ENCODE results near the gene MARVELD2.
"Not testable (repeated sequence)": the region's sequence is repeated elsewhere in the genome, so short reads cannot be mapped to it uniquely, and the experiment has no call there.

The MARVELD2 gene, protein sequence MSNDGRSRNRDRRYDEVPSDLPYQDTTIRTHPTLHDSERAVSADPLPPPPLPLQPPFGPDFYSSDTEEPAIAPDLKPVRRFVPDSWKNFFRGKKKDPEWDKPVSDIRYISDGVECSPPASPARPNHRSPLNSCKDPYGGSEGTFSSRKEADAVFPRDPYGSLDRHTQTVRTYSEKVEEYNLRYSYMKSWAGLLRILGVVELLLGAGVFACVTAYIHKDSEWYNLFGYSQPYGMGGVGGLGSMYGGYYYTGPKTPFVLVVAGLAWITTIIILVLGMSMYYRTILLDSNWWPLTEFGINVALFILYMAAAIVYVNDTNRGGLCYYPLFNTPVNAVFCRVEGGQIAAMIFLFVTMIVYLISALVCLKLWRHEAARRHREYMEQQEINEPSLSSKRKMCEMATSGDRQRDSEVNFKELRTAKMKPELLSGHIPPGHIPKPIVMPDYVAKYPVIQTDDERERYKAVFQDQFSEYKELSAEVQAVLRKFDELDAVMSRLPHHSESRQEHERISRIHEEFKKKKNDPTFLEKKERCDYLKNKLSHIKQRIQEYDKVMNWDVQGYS

DNA sequence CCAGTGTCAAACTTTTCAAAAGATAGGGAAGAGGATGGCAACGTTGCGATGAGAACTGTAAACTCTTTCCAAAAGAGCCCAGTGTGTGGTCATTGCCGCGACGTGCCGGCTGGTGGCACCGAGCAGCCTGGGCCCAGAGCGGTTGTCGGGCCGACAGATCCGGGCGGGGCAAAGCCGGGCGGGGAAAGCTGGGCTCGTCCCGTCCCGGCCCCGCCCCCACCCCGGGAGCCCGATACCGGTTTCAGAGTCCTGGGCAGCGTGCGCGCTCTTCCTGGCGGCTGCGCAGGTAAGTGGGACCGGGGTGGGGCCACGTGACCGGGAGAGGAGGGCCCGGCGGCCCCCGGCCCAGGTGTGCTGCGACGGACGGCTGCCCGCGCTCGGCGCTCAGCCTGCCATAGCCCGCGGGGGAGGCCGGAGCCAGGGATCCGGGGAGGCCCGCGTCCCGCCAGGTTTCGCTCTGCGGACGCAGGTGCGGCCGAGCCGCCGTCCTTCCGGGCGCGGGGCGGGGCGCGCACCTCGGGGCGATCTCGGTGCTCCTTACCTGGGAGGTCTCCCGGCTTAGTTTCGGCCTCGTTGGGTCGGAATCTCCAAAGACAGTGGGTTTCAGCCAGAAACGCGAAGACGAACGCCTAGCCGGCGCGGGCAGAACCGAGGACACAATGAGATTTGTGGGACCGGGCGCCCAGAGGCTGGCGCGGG is at the start of gene MARVELD2:
TSS of gene MARVELD2 (plus strand) at position 232 of the 699 bp plus-strand sequence. CDS start 4,270 bp downstream, outside the sequence.
- peak; percentile 20 for DNase-seq (ENCODE audit: low read depth)

DNA sequence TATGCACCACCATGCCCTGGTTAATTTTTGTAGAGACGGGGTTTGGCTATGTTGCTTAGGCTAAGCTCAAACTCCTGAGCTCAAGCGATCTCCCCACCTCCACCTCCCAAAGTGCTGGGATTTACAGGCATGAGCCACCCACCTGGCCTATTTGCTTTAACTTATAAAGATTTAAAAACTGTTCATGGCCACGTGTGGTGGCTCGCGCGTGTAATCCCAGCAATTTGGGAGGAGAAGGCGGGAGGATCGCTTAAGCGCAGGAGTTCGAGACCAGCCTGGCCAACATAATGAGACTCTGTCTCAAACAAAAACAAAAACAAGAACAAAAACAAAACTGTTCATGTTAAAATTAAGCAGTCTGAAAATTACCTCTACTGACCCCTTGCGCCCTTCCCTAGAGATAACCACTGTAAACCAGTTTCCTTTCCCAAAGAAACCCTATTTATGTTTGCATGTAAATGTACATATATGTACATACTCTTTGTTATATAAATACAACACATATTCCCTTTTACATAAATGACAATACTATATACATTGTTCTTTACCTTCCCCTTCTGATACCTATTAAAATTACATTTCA is 47.1 kb upstream of the MARVELD2 start:
- no peak for DNase-seq (ENCODE audit: low read depth)

DNA sequence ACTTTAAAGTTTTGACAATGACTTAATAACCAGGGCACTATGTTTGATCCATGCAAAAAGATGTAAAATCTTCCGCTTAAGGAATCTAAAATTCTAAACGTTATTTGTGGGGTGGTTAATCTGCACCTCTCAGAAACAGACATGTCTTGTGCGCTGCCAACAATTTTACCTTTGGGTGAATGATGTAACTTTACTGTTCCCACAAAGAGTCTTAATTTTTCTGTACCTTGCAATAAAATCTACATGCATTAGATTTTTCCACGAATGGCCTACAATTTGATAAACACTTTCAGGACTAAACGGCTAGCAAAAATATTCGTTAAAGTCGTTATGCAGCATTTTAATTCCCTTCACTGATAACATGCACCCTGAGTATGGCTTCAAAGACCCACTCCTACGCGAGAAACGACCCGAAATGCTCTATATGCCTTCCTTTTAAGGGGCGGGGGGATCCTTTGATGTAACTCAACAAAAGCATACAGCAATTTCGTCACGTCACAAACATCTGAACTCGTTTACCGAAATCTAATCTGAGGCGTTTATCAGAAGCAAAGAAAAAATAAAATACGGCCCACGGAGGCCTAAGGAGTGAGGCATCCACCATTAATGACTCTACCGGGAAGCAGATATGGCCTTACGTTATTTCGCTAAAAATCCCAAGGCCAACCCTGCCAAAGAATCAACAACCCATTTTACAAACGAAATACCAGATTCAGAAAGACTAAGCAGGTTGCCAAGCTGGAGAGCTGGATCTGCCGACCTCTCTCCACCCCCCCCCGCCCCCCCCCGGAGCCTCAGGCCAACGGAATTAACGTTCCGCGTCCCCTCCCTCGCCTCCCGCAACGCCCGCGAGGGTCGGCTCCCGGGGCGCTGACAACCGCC is 46.2 kb upstream of the MARVELD2 start:
- no peak for DNase-seq (ENCODE audit: low read depth)

DNA sequence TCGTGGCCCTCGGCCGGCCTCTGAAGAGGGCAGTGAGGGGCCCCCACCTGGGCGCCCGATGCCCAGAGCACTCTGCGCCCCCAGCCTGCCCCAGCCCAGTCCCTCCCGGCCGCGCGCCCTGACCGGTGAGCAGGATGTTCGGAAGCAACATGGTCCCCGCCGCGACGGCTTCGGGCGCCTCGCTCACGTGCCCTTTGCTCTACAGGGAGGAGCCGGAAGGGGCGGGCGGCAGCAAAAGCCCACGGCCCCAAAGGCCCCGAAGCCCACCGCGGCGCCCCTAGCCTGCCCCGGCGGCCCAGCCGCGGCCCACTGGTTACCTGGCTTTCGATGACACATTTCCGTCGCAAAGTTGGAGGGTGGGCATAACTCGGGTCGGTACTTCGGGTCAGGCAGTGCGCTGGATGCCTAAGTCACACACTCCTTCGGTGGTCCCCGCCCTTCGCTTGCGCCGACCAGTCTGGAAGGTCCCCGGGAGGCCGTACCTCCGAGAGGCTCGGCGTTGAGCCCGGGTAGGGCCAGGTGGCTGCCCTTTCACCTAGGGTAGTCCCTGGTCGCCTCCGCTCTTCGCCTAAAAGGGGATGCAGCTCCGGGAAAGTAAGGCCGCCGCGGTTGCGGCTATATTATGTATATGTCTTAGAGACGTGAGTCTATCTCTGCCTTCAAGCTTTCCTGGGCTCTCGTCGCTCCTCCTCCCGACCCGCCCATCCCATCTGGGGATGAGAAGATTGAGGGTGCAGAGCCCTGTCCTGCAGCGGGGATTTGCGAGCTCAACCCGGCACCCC is 45.4 kb upstream of the MARVELD2 start, which contains the start of the genes AK6, RAD17 and TAF9:
TSS of gene AK6 (minus strand) at position 181 of the 782 bp plus-strand sequence. CDS start at position 151, 30 bp downstream.
TSS of gene RAD17 (plus strand) at position 479 of the 782 bp plus-strand sequence. CDS start 2,391 bp downstream, outside the sequence.
TSS of gene TAF9 (minus strand) at position 181 of the 782 bp plus-strand sequence. CDS start 3,783 bp downstream, outside the sequence.
- peak; percentile 82 for DNase-seq (ENCODE audit: low read depth)

DNA sequence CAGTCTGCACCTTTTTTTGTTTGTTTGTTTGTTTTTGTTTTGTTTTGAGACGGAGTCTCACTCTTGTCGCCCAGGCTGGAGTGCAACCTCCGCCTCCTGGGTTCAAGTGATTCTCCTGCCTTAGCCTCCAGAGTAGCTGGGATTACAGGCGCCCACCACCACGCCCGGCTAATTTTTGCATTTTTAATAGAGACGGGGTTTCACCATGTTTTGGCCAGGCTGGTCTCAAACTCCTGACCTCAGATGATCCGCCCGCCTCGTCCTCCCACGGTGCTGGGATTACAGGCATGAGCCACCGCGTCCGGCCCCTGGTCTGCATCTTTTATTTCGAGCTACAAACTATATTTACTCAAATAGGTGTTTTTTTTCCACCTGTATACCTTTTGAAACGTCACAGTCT is 44.6 kb upstream of the MARVELD2 start:
- not testable (repeated sequence) for DNase-seq (ENCODE audit: low read depth)

DNA sequence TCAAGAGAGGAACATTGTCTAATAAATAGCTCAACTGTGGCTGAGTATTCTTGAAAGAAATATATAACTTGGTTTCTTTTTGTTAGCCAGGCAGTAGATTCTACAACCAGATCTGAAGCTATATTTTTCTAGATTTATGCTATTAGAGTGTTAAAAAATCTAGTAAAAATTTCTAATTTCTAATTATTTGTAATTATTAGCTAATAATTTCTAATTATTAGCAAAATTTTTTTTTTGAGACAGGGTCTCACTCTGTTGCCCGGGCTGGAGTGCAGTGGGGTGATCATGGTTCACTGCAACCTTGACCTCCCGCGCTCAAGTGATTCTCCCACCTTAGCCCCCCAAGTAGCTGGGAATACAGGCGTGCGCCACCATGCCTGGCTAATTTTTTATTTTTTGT is 42.5 kb upstream of the MARVELD2 start:
- DNase-seq (ENCODE audit: low read depth), result no peak

DNA sequence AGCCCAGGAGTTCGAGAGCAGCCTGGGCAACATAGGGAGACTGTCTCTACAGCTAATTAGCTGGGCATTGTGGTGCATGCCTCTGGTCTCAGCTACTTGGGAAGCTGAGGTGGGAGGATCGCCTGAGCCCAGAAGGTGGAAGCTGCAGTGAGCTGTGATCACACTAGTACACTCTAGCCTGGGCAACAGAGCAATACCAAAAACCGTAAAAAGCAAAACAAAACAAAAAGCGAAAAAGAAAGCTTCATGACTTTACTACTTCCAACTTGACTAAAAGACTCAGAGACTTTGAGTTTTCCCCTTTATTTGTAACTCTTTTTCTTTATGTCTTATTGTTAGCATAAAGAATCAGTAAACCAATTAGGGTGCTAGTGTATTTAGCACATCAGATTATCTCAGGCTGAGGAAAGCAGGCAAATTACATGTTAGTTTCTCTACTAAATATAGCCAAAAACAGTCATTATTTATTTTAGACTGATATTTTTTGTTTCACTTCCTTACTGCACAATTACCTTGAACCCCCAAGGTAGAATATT is 39.9 kb upstream of the MARVELD2 start:
- DNase-seq (ENCODE audit: low read depth), result no peak

DNA sequence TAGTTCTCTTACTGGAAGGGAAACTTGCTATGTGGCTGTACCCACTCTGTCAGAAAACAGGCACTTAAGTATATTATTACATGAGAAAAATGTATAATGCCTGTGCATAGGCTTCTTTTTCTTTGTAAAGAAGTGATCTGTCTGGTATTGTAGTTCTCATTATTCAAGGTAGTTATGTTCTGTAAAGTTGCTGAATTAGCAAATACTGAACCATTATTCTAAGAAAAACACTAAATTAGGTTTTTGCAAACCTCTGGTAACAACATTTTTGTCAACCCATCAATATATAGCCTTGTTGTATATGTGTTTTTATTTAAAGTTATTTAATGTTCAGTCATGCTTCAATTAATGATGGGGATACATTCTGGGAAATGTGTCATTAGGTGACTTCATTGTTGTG is 36.5 kb upstream of the MARVELD2 start:
- no peak for DNase-seq (ENCODE audit: low read depth)

DNA sequence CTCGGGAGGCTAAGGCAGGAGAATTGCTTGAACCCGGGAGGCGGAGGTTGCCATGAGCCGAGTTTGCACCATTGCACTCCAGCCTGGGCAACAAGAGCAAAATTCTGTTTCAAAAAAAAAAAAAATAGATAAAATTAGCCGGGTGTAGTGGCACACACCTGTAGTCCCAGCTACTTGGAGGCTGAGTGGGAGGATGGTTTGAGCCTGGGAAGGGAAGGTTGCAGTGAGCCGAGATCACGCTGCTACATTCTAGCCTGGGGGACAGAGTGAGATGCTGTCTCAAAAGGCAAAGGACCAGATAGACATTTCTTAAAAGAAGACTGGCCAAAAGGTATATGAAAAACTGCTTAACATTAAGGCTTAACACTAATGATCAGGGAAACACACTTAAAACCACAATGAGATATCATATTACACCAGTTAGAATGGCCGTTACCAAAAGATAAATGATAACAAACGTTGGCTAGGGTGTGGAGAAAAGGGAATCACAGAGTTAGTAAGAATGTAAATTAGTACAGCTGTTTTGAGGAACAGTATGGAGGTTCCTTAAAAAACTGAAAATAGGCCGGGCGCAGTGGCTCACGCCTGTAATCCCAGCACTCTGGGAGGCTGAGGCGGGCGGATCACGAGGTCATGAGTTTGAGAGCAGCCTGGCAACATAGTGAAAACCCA is 10.1 kb upstream of the MARVELD2 start:
- DNase-seq (ENCODE audit: low read depth), result no peak

DNA sequence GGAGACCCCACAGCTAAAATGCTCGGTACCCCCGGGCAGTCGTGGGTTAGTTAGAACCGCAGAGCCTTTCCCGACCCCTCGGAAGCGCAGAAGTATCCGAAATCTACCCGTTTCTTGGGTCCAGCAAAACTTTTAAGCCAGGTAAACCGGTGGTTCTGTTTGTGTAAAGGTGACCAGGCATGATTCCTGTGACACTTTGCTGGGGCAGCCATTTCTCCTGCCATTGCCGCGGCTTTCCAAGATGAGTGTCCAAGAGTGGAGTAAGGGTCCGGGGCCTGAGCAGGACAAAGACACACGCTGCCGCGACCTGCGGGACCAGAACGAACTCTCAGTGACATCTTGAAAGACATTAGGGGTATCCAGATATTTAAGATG is 655 bp downstream of the MARVELD2 start:
- DNase-seq (ENCODE audit: low read depth), result no peak

DNA sequence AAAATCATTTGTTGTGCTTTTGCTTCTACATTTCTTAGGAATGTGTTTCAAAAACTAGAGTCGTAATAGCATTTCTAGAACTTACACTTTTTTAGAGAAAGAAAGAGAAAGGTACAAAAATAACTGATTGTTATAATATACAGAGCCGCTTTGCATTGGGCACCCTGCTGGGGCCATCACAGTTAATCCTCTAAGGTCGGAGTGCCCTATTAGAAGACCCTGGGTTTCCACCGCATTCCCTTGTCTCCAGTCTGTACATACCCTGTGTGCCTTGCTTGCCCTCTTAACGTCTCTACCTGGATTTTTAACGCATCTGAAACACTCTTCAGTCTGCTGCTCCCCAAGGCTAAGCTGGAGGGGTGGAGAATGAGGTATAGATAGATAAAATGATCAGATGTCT is 1.3 kb downstream of the MARVELD2 start:
- DNase-seq (ENCODE audit: low read depth), result no peak

DNA sequence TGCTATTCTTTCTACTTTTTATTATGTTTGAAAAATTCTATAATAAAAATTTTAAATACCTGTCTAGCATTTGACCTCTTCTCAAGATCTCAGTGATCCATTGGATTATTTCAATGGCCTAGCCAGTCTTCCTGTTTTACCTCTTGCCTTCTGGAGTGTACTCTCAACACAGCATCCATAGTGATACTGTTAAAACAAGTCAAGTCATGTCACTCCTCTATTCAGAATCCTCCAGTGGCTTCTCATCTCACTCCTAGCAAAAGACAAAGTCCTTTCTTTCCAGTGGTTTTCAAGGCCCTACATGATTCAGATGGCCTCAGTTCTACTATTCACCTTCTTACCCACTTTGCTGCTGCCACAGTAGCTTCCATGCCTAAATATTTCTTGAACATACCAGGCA is 1.8 kb downstream of the MARVELD2 start:
- no peak for DNase-seq (ENCODE audit: low read depth)

DNA sequence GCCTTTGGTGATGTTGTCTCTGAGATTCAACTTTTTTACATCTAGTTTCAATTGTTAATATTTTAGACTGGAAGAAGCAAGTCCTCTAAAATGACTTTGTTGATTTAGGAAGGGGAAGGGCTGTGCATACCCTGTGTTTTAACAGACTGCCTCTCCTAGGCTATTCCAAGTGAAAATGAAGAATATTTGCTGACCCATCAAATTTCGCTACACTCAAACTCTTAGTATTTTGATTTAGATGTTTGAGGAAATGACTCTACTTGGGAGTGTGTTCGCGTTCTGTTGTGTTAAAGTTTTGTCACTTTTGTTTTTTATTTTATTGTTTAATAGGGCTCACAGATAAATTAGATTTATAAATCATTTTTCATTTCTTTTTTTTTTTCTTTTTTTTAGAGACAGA is 3.6 kb downstream of the MARVELD2 start:
- no peak for DNase-seq (ENCODE audit: low read depth)

DNA sequence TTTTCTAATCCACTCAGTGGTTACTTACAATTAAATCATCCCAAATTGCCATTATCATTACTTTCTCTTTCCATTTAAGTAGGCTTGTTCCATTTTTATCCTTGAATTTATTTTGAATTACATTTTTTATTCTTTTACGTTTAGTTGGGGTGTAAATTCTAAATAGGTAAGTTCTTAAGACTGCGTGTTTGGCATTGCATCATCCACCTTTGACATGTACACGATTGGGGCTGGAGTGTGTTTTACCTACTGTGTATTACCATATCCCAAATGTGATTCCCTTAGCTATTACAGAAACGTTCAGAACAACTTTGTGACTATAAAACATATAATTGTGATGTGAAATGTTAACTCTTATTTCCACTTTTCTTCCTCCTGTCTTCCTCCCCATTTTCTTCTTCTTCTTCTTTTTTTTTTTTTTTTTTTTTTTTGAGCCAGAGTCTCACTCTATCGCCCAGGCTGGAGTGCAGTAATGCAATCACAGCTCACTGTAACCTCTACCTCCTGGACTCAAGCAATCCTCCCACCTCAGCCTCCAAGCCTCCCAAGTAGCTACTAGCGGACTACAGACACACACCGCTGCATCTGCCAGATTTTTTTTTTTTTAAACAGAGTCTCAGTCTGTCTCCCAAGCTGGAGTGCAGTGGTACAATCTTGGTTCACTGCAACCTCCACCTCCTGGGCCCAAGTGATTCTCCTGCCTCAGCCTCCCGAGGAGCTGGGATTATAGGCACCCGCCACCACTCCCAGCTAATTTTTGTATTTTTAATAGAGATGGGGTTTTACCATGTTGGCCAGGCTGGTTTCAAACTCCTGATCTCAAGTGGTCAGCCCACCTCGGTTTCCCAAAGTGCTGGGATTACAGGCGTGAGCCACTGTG is 16.7 kb downstream of the MARVELD2 start:
- no peak for DNase-seq (ENCODE audit: low read depth)

DNA sequence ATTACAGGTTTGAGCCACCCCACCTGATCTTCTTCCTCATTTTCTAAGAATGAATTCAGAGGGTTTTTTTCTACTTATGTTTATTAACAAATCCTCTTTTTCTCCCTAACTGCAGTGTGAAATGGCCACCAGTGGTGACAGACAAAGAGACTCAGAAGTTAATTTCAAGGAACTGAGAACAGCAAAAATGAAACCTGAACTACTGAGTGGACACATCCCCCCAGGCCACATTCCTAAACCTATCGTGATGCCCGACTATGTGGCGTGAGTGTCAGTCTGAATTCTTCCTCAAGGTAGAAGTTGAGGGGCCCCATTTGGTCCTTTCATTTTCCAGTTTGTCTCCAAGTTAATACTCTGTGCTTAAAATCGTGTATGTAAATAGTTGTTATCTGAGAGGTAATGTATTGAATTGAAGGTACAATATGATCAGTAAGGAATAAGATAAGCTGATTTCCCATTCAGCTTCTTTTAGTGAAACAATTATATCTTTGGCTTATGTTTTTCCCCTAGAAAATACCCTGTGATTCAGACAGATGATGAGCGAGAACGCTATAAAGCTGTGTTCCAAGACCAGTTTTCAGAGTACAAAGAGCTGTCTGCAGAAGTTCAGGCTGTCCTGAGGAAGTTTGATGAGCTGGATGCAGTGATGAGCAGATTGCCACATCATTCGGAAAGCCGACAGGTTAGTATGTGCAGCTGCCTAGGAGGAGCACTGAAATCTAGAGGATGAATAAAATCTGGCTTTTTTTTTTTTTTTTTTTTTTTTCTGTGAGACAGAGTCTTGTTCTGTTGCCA is 17.7 kb downstream of the MARVELD2 start:
- DNase-seq (ENCODE audit: low read depth), result no peak

DNA sequence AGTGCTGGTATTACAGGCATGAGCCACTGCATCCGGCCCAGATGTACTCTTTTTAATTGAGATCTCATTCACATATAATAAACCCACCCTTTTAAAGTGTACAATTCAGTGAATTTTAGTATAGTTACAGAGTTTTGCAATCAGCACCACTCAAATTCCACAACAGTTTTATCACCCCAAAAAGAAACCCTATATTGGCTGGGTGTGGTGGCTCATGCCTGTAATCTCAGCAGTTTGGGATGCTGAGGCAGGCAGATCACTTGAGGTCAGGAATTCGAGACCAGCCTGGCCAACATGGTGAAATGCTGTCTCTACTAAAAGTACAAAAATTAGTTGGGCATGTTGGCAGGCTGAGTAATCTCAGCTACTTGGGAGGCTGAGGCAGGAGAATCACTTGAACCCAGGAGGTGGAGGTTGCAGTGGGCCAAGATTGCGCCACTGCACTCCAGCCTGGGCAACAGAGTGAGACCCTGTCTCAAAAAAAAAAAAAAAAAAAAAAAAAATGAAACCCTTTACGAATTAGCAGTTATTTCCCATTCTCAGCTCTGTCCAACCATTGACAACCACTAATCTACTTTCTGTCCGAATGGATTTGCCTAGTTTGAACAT is 20.5 kb downstream of the MARVELD2 start:
- DNase-seq (ENCODE audit: low read depth), result not testable (repeated sequence)

DNA sequence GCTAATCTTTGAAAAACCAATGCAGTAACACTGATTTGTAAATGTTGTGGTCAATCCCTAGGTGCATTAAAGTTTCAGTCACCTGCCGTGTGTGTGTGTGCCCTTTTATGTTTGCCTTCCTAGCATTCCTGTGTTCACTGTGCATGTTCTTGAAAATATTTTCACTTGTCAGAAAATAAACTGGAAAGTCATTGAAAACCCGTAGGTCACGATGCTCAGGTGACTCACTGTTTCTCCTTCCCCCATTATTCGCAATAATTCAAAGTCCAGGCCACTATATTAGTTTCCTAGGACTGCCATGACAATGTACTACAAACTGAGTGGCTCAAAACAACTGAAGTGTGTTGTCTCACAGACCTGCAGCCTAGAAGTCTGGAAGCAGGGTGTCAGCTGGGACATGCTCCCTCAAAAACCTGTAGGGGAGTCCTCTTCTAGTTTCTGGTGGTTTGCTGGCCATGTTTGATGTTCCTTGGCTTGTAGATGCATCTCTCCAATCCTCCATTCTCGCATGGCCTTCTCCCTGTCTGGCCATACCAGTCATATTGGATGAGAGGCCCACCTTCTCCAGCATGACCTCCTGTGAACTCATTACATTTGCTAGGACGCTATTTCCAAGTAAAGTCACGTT is 29.3 kb downstream of the MARVELD2 start:
- DNase-seq (ENCODE audit: low read depth), result no peak
